H1 (cell line): Measurements from ENCODE around the gene SNX19. TPM values are rescaled to one million over a fixed set of nuclear protein-coding genes. Genes with fewer than 3 reads are reported as not detected.

Experiments
- CHD2 ChIP-seq: IDR thresholded peaks from 2 replicates; pipeline ENCODE4 v1.6.1; 2012; ENCODE audit warnings: low read length, improper control_type of control experiment
- CTCF ChIP-seq, 3 experiments: IDR thresholded peaks; 1 replicate in 2 of 3; 2 replicates in 1 of 3; pipeline versions ENCODE4 v1.5.1 to v1.6.1; 2011; ENCODE audit warnings: low read length in 3 of 3, mild to moderate bottlenecking in 3 of 3, inconsistent platforms in 2 of 3, low read depth in 1 of 3, moderate library complexity in 1 of 3; ENCODE audit not compliant: insufficient read depth in 1 of 3; ENCODE audit errors: control extremely low read depth in 1 of 3
- GABPA ChIP-seq: IDR thresholded peaks from 2 replicates; pipeline ENCODE4 v1.6.1; 2011; ENCODE audit warnings: mild to moderate bottlenecking, low read length, moderate library complexity, borderline replicate concordance; ENCODE audit not compliant: insufficient read depth
- MAFK ChIP-seq: IDR thresholded peaks from 2 replicates; pipeline ENCODE4 v1.6.1; 2012; ENCODE audit warnings: low read depth, mild to moderate bottlenecking, improper control_type of control experiment, low read length
- TCF12 ChIP-seq: IDR thresholded peaks from 2 replicates; pipeline ENCODE4 v1.6.1; 2011; ENCODE audit warnings: low read depth, mild to moderate bottlenecking, low read length
- polyA plus RNA-seq, 7 experiments: library from polyadenylated mRNA; depleted of rRNA in 3 of 7; stranded (reverse) in 5 of 7; unstranded in 2 of 7; fragments of >200 nt in 5 of 7; fragments of 200-250 nt in 2 of 7; gene quantifications; 1 replicate in 5 of 7; 2 replicates in 1 of 7; 4 replicates in 1 of 7; pipeline versions ENCODE4 v1.2.1 to v1.2.3, GENCODE V29; 2011 to 2013; ENCODE audit warnings: missing spikeins in 2 of 7, mixed read lengths in 2 of 7
- total RNA-seq: library from RNA; stranded (reverse); fragmentation: NEBNext Ultra II Directional; extraction: Animal tissue kit (Norgen Biotek cat#: 25700); gene quantifications from 2 replicates; pipeline ENCODE4 v1.2.1, GENCODE V29; 2021

Gene SNX19
- total and polyA plus RNA-seq, 2 of the 8 experiments (the other 6 are each of a cell fraction or from before 2014, with no cell fraction given) = 15.0 to 25.2 TPM

- TF ChIP-seq GABPA (no peak), CTCF (IDR thresholded peaks at IDR 0.05; ENCODE audit: control extremely low read depth in 1 of 3, insufficient read depth in 1 of 3, low read depth in 1 of 3, low read length in 3 of 3) (no peak), CHD2 (no peak), TCF12 (no peak), MAFK (no peak)
Measured at GRCh38 chr11:130861283-130861682, 55.0 kb downstream of the SNX19 start (continued).
